HG02798 (cell line): Measurements from ENCODE around the gene CHTF18.
"Not testable (repeated sequence)": the region's sequence is repeated elsewhere in the genome, so short reads cannot be mapped to it uniquely, and the experiment has no call there.

Experiments used
- ATAC-seq: cut with Tn5 transposase; IDR thresholded peaks from one replicate; pipeline ENCODE4 v1.9.1; 2021; ENCODE audit warnings: mild to moderate bottlenecking; ENCODE audit not compliant: unreplicated experiment, poor library complexity

CHTF18 gene

DNA sequence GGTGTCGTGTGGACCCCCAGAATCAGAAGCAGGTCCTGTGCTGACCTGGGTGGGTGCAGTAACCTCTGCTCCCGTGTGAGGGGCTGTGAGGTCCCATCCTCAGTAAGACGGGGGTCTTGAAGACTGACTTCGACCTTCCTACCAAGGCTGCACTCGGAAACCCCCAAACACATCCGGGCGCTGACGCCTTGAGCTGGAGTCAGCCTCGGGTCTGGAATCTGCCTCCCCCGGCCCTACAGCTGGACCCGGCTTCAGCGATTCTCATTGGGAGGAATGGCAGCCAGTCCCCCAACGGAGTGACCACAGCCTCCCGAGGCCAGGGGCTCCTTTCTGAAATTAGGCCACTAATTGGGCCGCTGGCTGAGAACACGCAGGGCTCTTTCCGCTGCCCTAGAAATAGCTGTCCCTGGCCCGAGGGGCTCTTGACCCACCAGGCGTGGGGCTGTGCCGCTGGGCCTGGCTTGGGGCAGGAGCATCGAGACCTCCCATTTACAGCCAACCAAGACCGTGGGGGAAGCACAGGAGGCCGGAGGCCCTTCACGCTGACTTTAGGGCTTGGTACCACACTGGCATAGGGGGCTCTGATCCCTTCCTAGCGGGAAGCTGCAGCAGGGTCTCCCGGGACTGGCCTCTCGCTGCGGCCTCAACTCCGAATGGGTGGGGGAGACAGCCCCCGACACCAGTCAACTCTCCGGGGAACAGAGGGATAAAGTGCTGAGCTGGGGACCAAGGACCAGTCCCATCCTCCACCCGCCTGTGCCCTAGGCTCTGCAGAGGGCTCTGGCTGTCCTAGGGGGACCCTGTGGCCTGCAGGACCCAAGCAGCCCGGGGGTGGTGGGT lies 14.7 kb downstream of the CHTF18 start:
- ATAC-seq, result no peak

- ATAC-seq, result no peak
These were observed 15.3 kb downstream of the CHTF18 start for GRCh38 chr16:803754-804080.

DNA sequence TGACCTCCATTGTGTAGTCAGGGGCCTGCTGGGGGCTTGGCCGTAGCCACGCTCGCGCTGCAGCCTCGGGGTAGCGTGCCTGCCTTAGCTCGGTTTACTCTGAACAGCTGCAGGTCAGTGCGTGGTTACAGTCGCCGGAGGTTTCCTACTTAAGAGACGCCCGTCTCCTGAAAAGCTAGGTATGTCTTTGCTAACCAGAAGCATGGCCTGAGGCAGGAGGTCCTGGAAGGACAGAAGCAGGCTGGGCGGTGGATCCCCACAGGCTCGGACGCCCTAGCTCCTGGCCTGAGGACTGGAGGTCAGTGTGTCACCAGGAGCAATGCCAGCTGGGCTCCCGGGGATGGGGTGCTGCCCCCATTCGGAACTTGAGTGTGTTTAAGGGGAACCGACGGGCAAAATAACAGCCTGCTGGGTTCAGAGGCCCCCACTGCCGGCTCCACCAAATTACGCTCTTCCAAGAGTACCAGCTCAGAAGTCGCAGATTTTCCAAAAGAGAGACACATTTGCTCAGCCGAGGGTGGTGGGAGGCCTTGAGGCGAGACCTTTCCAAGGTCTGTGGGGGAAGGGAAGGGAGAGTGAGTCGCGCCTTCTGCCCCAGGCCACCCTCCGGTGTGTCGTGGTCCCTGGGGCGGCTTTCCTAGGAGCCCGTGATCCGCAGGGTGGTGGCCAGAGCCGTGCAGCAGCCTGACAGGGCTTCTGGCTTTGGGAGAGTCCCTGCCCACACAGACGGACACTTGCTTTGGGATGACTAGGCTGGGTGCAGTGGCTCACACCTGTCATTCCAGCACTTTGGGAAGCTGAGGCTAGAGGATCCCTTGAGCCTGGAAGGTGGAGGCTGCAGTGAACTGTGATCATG lies 16.0 kb downstream of the CHTF18 start:
- ATAC-seq, result no peak

- no peak for ATAC-seq
These were observed 17.1 kb downstream of the CHTF18 start for GRCh38 chr16:805474-805873.

- ATAC-seq, result peak; percentile 90
These were observed 19.1 kb downstream of the CHTF18 start for GRCh38 chr16:807347-808084.

GRCh38 chr16:808085-808386 lies 19.6 kb downstream of the CHTF18 start:
- ATAC-seq, result no peak

DNA sequence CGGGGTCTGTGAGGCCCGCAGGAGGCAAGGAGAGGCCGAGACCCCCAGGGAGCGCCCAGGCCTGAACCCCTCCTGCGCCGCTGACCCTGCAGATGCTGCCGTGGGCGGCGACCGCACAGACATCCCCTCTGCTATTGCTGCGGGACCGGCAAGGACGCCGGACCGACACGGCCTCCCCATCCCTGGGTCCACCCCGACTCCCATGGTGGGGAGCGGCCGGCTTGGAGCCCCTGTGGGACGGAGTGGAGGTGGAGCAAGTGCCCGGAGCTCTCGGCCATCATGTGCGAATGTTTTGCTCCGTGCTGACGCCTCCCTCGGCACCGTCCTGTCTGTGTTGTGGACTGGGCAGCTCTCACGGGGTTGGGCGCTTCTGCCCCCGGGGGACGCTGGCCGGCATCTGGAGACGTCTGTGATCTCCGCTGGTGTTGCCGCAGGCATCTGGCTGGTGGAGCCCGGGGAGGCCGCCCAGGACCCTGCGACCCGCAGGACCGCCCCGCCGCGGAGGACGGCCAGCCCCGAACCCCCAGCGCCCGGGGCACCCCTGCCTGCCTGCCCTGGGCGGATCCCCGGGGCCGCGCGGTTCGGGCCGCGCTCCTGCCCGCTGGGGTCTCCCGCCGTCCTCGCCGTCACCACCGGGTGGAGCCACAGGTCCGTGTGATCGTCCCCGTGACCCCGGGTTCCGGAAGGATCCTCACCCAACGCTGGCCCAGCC lies 24.9 kb downstream of the CHTF18 start:
- no peak for ATAC-seq

DNA sequence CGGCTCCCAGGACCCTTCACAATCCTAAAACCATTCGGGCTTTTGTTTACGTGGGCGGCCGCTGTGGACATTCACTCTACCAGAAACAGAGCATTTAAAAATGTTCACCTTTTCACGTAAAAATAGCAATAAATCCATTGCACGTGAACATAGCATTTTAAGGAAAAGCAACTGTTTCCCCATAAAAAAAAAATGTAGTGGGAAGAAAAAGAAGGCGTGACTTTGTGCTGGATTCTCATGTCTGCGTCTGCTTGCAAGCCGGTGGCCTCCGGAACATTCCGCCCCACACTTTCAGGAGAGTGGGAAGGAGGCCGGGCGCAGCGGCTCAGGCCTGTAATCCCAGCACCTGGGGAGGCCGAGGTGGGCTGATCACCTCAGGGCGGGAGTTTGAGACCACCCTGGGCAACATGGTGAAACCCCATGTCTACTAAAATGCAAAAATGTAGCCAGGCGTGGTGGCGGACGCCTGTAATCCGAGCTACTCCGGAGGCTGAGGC lies 25.5 kb downstream of the CHTF18 start:
- ATAC-seq, result no peak

- no peak for ATAC-seq
These were observed 26.6 kb downstream of the CHTF18 start for GRCh38 chr16:814974-815373.

DNA sequence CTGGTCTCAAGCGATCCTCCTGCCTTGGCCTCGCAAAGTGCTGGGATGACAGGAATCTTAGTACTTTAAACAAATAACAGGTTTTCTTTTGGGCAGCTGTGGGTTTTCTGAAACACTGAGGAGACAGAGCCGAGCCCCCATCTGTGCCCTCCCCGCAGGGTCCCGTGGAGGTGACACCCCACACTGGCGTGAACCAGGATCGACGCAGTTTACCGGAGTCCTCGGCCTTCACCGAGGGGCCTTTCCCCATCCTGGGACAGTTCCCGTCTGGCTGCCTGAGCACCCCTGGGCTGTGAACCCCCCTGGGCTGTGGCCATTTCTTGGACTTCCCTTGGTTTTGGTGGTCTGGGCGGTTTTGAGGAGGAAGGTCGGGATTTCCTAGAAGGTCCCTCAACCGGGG lies 27.4 kb downstream of the CHTF18 start:
- ATAC-seq, result no peak

GRCh38 chr16:817001-817906 lies 28.8 kb downstream of the CHTF18 start:
- ATAC-seq, result no peak

GRCh38 chr16:818132-818531 lies 29.7 kb downstream of the CHTF18 start:
- ATAC-seq, result no peak

DNA sequence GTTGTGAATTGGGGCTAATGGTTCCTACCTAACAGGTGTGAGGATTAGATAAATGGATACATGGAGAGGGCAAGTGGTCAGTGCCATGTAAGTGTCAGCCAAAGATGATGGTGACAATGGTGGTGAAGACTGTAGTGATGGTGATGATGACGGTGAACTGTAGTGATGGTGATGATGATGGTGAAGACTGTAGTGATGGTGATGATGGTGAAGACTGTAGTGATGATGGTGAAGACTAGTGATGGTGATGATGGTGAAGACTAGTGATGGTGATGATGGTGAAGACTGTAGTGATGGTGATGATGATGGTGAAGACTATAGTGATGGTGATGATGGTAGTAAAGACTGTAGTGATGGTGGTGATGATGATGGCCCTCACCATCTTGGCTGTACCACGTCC lies 30.2 kb downstream of the CHTF18 start:
- no peak for ATAC-seq

- no peak for ATAC-seq
These were observed 31.1 kb downstream of the CHTF18 start for GRCh38 chr16:819336-820043.

GRCh38 chr16:820044-820408 lies 31.6 kb downstream of the CHTF18 start:
- not testable (repeated sequence) for ATAC-seq

DNA sequence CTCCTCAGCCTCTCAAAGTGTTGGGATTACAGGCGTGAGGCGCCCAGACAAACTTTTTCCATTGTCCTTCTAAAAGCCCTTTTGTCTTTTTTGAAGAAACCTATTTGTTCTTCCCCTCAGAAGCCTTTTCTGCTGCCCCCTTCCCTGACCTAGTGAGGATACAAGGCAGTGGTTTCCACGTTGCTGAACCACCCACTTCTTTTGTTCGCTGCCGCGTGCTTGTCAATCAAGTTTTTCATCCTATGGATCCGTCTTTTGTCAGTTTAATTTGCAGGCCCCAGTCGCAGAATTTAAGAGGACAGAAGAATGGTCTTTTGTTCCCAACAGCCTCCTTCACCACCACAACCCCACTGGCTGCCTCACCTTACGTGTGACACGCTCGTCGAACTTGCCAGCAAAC lies 32.3 kb downstream of the CHTF18 start:
- ATAC-seq, result no peak

GRCh38 chr16:821751-822150 lies 33.3 kb downstream of the CHTF18 start:
- ATAC-seq, result no peak

- no peak for ATAC-seq
These were observed 33.9 kb downstream of the CHTF18 start for GRCh38 chr16:822174-822908.
